B cell (primary cell): ENCODE results near the gene LHX5.

Source experiments
- EZH2 ChIP-seq: IDR thresholded peaks from 2 replicates; pipeline ENCODE4 v1.6.1; 2012; ENCODE audit warnings: borderline replicate concordance, low read depth, mild to moderate bottlenecking, moderate library complexity, low read length; ENCODE audit not compliant: insufficient read depth, poor library complexity, severe bottlenecking
- TF ChIP-seq, protein P1 (sequence below): fragments of 200-600 bp; IDR thresholded peaks from one replicate; pipeline ENCODE4 v1.8.0; 2022; ENCODE audit warnings: antibody characterized with exemption, mild to moderate bottlenecking

DNA sequence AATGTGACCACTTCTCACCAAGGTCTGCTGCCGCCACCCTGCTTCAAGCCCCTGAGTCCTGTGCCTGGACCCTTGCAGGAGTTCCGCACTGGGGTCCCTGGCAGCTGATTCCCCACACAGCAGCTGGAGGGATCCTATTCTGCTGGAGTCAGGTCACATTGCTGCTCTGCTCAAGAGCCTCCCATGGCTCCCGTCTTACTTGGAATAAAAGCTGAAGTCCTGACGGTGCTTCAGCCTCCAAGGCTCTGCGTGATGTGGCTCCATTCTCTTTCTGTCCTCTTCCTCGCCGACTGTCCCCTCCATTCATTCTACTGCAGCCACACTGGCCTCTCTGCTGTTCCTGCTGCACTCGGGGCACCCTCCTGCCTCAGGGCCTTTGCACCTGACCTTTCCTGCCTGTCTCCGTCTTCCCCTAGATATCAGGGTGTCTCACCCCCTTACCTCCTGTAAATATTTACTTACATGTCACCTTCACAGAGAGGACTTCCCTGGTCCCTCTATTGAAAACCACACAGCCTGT, 57.1 kb downstream of the LHX5 start:
- TF ChIP-seq, protein P1, sequence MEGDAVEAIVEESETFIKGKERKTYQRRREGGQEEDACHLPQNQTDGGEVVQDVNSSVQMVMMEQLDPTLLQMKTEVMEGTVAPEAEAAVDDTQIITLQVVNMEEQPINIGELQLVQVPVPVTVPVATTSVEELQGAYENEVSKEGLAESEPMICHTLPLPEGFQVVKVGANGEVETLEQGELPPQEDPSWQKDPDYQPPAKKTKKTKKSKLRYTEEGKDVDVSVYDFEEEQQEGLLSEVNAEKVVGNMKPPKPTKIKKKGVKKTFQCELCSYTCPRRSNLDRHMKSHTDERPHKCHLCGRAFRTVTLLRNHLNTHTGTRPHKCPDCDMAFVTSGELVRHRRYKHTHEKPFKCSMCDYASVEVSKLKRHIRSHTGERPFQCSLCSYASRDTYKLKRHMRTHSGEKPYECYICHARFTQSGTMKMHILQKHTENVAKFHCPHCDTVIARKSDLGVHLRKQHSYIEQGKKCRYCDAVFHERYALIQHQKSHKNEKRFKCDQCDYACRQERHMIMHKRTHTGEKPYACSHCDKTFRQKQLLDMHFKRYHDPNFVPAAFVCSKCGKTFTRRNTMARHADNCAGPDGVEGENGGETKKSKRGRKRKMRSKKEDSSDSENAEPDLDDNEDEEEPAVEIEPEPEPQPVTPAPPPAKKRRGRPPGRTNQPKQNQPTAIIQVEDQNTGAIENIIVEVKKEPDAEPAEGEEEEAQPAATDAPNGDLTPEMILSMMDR = no peak
- TF ChIP-seq EZH2 = no peak
